ENCODE measurements around the gene PTGR2. TPM values are rescaled to one million over a fixed set of nuclear protein-coding genes. Genes with fewer than 3 reads are reported as not detected.
A peak's percentile ranks its signal among the peaks of the same experiment; 100 is the strongest.

Gene PTGR2
- total RNA-seq = 5.8 and 7.2 TPM in 2 replicates

DNA sequence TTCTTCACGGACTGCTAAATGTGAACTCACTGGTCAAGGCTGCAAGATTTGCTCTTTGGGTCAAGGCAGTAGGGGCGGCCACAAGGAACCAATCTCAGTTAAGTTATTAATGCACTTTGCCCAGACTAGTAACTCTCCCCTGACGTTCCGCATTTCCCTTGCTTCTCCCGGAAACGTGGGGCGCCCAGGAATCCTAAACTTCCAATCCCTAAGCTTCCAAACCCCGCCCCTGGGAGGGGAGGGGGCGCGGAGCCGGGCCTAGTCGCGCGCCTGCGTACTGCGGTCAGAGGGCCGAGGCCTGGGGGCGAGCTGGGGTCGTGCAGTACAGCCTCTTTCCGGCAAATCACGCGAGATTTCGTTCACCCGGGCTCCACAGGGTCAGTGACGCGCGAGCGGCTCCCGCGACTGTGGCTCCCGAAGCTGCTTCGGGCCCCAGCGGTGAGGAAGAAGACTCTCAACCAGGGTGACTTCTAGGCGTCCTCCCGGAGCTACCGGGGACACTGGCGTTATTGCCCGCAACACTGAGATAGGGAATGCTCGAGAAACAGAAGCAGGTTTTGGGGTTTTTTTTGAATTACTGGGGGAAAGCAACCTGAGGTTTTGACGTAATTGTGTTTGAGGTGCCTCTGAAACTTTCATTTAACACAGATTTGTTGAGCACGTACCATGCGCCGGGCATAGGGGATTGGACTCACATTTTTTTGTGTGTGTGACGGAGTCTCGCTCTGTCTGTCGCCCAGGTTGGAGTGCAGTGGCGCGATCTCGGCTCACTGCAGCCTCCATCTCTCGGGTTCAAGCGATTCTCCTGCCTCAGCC is at the start of gene PTGR2:
Gene PTGR2 (plus strand): TSS at position 265 of the 816 bp plus-strand sequence. CDS start 7,032 bp downstream, outside the sequence.
- DNase-seq (ENCODE audit: low read depth) = peak; percentile 91
- FAIRE-seq = no peak
- H3K36me3 ChIP-seq (ENCODE audit: control insufficient read depth, insufficient read depth, low read length) = no peaks in the 10 kb centered on the region
- no peaks in the 10 kb centered on the region for H3K27me3 ChIP-seq (ENCODE audit: control insufficient read depth, insufficient read depth, low read length)
- TF ChIP-seq, protein P1, sequence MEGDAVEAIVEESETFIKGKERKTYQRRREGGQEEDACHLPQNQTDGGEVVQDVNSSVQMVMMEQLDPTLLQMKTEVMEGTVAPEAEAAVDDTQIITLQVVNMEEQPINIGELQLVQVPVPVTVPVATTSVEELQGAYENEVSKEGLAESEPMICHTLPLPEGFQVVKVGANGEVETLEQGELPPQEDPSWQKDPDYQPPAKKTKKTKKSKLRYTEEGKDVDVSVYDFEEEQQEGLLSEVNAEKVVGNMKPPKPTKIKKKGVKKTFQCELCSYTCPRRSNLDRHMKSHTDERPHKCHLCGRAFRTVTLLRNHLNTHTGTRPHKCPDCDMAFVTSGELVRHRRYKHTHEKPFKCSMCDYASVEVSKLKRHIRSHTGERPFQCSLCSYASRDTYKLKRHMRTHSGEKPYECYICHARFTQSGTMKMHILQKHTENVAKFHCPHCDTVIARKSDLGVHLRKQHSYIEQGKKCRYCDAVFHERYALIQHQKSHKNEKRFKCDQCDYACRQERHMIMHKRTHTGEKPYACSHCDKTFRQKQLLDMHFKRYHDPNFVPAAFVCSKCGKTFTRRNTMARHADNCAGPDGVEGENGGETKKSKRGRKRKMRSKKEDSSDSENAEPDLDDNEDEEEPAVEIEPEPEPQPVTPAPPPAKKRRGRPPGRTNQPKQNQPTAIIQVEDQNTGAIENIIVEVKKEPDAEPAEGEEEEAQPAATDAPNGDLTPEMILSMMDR (IDR thresholded peaks at IDR 0.05; ENCODE audit: insufficient read depth, low read length, severe bottlenecking) = peak; percentile 21
- H3K4me3 ChIP-seq (ENCODE audit: low read depth, low read length) = peak within 1 kb of the TSS; percentile 68

DNA sequence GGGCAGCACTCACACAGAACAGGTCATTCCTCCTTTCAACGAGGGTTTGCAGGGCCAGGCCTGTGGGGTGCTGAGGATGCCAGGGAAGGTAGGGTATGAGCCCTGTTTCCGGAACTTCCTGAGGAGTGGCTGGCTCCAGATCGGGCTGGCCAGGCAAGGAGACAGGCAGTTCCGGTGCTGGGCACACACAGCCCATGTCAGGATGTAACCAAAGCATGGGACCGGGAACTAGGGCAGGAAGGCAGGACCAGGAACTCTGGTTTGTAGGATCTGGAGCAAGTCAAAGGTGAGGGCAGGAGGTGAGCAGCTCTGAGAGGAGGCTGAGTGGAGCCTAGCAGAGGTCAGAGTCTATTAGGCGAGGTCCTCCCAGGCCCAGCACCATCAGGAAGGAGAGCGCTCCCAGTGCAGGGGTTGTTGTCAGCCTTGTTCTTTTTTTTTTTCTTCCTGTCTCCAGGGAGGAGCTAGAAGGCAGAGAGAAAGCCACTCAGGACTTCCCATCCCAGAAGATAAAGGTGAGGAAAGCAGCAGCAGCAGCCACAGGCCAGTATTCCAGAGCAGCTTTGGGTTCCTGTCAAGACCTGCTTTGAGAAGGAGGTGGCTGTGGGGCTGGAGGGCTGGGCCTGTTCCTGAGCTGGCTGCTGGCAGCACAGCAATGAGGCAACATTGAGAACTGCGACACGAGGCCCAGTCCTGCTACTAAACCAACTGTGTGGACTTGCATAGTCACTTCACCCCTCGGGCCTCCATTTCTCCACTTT is 49.0 kb upstream of the PTGR2 start:
- Histone ChIP-seq H3K27me3 (ENCODE audit: control insufficient read depth, insufficient read depth, low read length) (no peaks in the 10 kb centered on the region), H3K36me3 (ENCODE audit: control insufficient read depth, insufficient read depth, low read length) (no peaks in the 10 kb centered on the region), H3K4me3 (ENCODE audit: low read depth, low read length) (no peak overlapping the region)
- peak; percentile 83 for DNase-seq (ENCODE audit: low read depth)
- peak; percentile 94 for FAIRE-seq
- TF ChIP-seq, protein P1 (IDR thresholded peaks at IDR 0.05; ENCODE audit: insufficient read depth, low read length, severe bottlenecking) = no peak

DNA sequence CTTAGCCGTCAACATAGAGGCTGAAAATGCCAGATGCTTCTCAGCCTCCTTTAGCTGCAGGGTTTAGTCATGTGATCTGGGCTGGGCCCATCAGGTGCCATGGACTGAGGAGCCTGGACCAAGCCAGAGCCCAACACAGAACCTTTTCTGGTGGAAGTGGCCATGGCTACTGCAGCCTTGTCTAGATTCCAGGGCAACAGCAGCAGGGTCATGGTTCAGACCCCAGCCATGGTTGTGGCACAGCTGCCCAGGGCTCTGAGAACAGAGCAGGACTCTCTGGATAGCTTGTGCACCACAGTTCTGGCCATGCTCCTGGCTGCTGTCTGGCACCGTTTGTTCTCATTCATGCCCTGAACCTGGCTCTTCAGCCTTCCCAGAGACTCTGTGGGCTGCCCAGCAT is 47.0 kb upstream of the PTGR2 start:
- Histone ChIP-seq H3K36me3 (ENCODE audit: control insufficient read depth, insufficient read depth, low read length) (no peaks in the 10 kb centered on the region), H3K4me3 (ENCODE audit: low read depth, low read length) (no peak overlapping the region), H3K27me3 (ENCODE audit: control insufficient read depth, insufficient read depth, low read length) (no peaks in the 10 kb centered on the region)
- FAIRE-seq = no peak
- TF ChIP-seq, protein P1 (IDR thresholded peaks at IDR 0.05; ENCODE audit: insufficient read depth, low read length, severe bottlenecking) = no peak
- DNase-seq (ENCODE audit: low read depth) = no peak

DNA sequence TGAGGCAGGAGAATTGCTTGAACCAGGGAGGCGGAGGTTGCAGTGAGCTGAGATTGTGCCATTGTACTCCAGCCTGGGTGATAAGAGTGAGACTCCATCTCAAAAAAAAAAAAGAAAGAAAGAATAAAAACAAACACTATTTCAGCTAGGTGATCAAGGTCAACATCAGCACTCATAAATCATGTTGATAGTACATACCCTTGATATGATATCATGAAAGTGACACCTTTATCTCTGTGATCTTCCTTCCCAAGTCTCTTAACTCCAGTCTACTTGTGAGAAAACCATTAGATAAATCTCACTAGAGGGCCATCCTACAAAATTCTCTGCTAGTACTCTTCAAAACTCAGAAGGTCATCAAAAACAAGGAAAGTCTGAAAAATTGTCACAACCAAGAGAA is 44.2 kb upstream of the PTGR2 start:
- no peak for DNase-seq (ENCODE audit: low read depth)
- TF ChIP-seq, protein P1 (IDR thresholded peaks at IDR 0.05; ENCODE audit: insufficient read depth, low read length, severe bottlenecking) = no peak
- no peaks in the 10 kb centered on the region for H3K36me3 ChIP-seq (ENCODE audit: control insufficient read depth, insufficient read depth, low read length)
- no peak overlapping the region for H3K4me3 ChIP-seq (ENCODE audit: low read depth, low read length)
- no peaks in the 10 kb centered on the region for H3K27me3 ChIP-seq (ENCODE audit: control insufficient read depth, insufficient read depth, low read length)
- FAIRE-seq = no peak

DNA sequence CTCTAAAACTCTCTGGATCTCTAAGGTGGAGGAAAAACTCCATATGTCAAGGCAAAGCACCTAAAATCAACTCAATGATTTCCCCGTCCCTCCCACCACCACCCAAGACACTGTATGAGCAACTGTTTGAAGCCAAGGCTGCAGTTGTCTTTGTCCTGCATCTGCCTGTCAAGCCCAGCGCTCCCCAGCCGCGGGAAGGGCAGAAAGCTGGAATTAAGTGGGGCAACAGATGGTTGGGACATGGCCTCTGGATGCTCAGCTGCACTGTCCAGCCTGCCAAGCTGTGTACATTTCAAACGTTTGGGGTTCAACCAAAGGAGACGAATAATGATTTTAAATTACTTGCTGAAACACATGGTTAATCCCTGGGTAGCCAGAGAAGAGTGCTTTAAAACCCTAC is 42.2 kb upstream of the PTGR2 start:
- TF ChIP-seq, protein P1 (IDR thresholded peaks at IDR 0.05; ENCODE audit: insufficient read depth, low read length, severe bottlenecking) = no peak
- FAIRE-seq = no peak
- H3K36me3 ChIP-seq (ENCODE audit: control insufficient read depth, insufficient read depth, low read length) = no peaks in the 10 kb centered on the region
- no peak for DNase-seq (ENCODE audit: low read depth)
- H3K27me3 ChIP-seq (ENCODE audit: control insufficient read depth, insufficient read depth, low read length) = no peaks in the 10 kb centered on the region
- H3K4me3 ChIP-seq (ENCODE audit: low read depth, low read length) = no peak overlapping the region
